GM18502 (cell line): ENCODE data around the gene ARR3.
"Not testable (repeated sequence)": the region's sequence is repeated elsewhere in the genome, so short reads cannot be mapped to it uniquely, and the experiment has no call there.

Experiments
- ATAC-seq: cut with Tn5 transposase; IDR thresholded peaks from one replicate; pipeline ENCODE4 v1.9.1; 2021; ENCODE audit warnings: mild to moderate bottlenecking; ENCODE audit not compliant: unreplicated experiment, poor library complexity

ARR3 gene

GRCh38 chrX:70274029-70274428, 5.9 kb downstream of the ARR3 start:
- not testable (repeated sequence) for ATAC-seq

DNA sequence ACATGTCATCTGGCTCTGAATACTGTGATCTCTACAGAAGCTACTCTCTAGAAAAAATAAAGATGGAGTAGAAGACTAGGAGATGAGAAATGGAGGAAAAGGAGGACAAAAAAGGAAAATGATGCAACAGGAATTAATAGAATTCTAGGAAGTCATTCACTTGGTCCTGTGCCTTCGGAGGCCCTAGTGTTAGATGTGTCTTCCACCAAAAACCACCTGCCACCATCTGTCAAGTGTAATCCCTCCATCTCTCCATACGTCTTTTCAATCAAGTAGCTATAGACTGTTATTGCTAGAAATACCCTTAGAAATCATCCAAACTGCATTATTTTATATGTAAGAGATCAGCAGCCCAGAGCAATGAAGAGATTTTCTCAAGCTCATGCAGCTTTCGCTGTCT, 10.9 kb downstream of the ARR3 start:
- ATAC-seq = no peak

DNA sequence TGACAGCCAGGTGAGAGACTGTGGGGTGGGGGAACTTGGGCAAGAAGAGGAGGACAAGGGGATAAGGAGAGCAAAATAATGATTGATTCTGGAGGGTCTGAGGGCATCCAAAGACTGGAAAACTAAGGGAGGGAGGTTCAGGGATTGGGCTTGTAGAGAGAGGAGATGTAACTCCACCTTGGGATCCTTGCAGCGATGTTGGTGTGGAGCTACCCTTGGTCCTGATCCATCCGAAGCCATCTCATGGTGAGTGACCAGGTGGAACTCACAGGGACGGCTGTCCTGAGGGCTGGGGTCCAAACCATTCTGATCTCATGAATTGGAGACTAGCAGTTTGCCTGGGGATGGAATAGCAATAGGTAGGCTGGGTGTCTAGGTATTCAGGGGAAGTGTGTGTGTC, 12.4 kb downstream of the ARR3 start:
- no peak for ATAC-seq

GRCh38 chrX:70281951-70282350, 13.8 kb downstream of the ARR3 start, which contains the start of gene RAB41:
RAB41 (plus strand) TSS chrX:70282172; CDS start chrX:70282218, 46 bp downstream.
- ATAC-seq = no peak

- ATAC-seq = peak; percentile 8
These were observed 21.1 kb downstream of the ARR3 start for GRCh38 chrX:70289168-70289792.

DNA sequence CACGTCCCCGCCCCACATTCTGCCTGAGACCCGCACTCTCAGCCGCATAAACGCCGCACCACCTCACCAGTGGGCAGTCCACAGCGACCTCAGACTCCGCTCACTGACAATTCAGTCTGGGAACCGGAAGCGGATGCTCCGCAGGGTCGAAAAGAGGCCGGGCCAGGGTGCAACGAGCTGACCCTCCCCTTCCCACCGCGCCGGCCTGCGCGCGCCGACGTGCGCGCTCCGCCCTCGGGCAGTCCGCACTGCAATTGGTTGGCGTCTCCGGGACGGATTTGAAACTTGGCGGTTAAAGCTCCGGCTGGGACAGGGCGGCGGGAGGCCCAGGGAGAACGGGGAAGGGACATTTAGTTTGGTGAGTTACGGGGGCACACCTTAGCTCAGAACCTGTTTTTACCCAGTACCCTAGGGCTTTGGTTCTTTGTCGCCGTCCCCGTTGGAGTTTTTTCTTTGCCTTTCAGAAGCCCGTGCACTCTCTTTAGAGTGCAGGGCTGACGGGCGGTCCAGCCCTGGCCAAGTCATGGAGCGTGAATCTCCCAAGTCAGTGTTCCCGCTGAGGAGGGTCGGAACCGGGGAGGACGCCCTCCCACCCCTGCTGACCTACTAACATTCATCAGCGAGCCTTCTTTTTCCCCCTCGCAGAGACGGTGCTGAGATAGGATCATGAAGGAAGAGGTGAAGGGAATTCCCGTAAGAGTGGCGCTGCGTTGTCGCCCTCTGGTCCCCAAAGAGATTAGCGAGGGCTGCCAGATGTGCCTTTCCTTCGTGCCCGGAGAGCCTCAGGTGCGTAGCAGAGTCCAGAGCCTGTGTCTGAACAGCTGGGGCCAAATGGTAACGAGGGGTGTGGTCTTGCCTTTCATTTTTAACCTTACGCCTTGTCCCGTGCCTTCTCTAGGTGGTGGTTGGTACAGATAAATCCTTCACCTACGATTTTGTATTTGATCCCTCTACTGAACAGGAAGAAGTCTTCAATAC, 21.9 kb downstream of the ARR3 start, which contains the start of the genes KIF4A and PDZD11:
KIF4A (plus strand) TSS at position 312 of the 978 bp plus-strand sequence; CDS start at position 667, 355 bp downstream.
PDZD11 (minus strand) TSS at position 135 of the 978 bp plus-strand sequence. CDS start 586 bp downstream, outside the sequence.
- peak; percentile 96 for ATAC-seq

DNA sequence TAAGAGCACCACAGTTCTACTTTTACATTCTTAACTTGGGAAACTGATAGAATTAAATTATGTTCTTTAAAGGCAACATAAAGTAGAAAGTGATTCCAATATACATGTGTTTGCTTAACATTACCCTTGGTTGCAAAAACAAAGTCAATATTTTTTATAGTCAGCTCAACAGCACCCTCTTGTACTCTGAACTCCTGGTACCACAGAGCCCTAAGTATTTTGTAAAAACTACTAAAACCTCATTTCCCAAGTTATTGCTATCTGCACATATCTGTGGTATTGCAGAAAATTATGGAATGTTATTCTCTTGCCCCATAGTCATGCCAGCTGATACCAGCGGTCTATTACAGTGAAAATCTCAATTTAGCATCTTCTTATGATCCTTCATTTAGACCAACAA, 24.7 kb downstream of the ARR3 start:
- ATAC-seq = no peak

DNA sequence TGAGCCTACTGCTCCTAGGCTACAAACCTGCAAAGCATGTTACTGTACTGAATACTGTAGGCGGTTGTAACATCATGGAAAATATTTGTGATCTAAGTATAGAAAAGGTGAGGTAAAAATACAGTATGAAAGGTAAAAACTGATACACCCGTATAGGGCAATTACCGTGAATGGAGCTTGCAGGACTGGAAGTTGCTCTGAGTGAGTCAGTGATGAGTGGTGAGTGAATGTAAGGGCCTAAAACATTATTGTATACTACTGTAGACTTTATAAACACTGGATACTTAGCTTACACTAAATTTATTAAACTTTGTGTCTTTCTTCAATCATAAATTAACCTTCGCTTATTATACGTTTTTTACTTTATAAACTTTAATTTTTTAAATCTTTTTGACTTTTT, 25.5 kb downstream of the ARR3 start:
- ATAC-seq = no peak

DNA sequence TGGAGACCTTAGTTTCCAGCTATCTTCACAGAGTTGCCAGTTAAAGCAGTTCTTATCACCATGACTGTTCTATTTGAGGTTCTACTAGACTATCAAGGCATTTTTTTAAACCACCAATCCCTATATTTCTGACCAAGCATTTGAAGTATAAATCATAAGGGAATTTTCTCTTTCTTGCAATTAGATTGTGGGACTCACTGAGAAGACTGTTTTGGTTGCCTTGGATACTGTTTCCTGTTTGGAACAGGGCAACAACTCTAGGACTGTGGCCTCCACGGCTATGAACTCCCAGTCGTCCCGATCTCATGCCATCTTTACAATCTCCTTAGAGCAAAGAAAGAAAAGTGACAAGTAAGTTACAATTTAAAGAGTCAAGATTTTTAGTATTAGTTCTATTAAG, 33.6 kb downstream of the ARR3 start:
- no peak for ATAC-seq

DNA sequence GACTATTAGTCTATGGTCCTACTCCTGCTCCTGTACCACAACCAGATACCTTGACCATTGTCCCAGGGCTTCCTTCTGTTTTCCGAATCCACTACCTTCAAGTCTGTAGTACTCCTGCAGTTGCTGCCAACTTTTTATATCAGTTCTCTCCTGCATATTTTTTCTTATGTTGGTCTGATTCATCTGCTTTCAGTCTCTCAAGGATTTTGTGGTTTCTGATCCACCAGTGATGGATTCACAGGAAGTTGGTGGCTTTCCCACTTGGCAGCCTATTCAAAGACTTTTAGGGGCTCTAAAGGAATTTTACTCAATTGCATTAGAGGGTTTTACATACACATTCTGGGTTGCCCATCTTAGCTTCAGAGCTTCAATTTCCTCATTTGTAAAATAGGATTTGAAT, 45.4 kb downstream of the ARR3 start:
- ATAC-seq = no peak

DNA sequence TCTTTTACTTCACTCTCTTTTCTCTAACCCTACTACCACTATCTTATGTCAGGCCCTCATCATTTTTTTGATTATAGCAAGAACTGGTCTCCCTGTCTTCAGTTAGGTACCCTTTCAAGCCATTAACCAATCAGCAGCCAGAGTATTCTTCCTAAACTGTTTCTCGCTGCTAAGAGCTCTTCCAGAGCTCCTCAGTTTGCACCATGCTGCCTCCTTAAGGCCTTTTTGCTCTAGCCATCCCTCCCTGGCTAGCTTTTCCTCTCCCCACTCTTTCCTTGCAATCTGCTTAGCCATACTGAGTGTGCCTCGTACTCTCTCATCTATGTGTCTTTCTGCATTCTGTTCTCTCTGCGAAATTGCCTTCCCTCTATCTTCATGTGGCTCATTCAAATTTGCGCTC, 54.6 kb downstream of the ARR3 start:
- ATAC-seq = no peak

GRCh38 chrX:70323628-70324027, 55.5 kb downstream of the ARR3 start:
- not testable (repeated sequence) for ATAC-seq

- no peak for ATAC-seq
These were observed 56.2 kb downstream of the ARR3 start for GRCh38 chrX:70324326-70324725.

GRCh38 chrX:70331161-70331560, 63.0 kb downstream of the ARR3 start:
- no peak for ATAC-seq
